Brain microvascular endothelial cell (primary cell): Measurements from ENCODE around the gene VWA2.

Experiments used
- DNase-seq: peaks from one replicate; pipeline ENCODE4 v3.0.0-alpha.2; 2020
- H3K27ac ChIP-seq: fragments of 250-450 bp; sonication (Bioruptor Pico); 2 replicates; pipeline ENCODE4 v1.5.1; 2020; ENCODE audit warnings: mild to moderate bottlenecking, moderate library complexity
- H3K27me3 ChIP-seq: fragments of 250-450 bp; sonication (Bioruptor Pico); replicated peaks from 2 replicates; pipeline ENCODE4 v1.5.1; 2020; ENCODE audit warnings: mild to moderate bottlenecking
- H3K36me3 ChIP-seq: fragments of 250-450 bp; sonication (Bioruptor Pico); replicated peaks from 2 replicates; pipeline ENCODE4 v1.5.1; 2020; ENCODE audit warnings: mild to moderate bottlenecking
- H3K4me3 ChIP-seq: 2 replicates; pipeline ENCODE4 v1.5.1; 2011; ENCODE audit warnings: low read depth, mild to moderate bottlenecking, control low read depth, low read length, moderate library complexity
- CTCF ChIP-seq: IDR thresholded peaks from 2 replicates; pipeline ENCODE4 v1.5.1; 2011; ENCODE audit warnings: low read depth, mild to moderate bottlenecking, moderate library complexity, low read length, control low read depth, inconsistent platforms; ENCODE audit errors: missing control alignments
- in situ Hi-C: cut with HindIII; loops from 2 replicates; pipeline ENCODE4 v1.10.0; 2017; ENCODE audit warnings: low sequenced_read_pairs, low pct_ligation_motif_present

VWA2 gene

DNA sequence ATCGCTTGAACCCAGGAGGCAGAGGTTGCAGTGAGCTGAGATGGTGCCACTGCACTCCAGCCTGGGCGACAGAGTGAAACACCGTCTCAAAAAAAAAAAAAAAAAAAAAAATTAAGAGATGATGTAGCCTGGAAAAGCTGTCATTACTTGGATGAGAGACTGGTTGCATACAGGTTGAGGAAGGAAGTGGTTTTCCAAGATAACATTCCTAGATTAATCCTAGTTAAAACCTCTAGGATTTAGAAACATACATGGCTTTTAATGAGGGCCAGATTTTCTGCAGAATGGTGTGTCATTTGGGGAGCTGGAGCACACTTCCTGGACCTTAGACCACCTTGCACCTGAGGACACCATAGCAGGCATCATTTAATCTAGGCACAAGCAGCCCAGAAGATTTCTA, 17.8 kb downstream of the VWA2 start:
- no peak for DNase-seq
- no peak for TF ChIP-seq CTCF
- H3K4me3 ChIP-seq, result no peak overlapping the region
- H3K27ac ChIP-seq, result no peak overlapping the region
- H3K27me3 ChIP-seq, result no peaks in the 10 kb centered on the region
- in situ Hi-C loops, result no loop called here
- no peaks in the 10 kb centered on the region for H3K36me3 ChIP-seq

DNA sequence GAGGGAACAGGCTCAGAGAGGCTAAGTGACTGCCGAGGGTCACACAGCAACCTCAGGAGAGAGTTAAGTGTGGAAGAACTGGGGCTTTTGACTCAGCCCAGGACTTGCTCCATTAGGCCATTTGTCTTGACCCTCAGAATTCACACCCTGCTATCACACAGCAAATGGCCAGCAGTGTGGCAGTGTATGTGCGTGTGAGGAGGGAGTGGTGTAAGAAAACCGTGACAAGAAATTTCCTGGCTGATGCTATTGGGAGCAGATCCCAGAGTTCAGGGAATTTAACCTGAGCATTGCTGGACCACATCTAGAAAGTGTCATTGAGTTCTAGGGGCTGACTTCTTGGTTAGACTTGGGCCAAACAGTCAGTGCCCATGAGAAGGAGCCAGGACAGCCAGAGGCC, 18.4 kb downstream of the VWA2 start:
- in situ Hi-C loops, result no loop called here
- Histone ChIP-seq H3K27me3 (no peaks in the 10 kb centered on the region), H3K36me3 (no peaks in the 10 kb centered on the region), H3K4me3 (no peak overlapping the region), H3K27ac (no peak overlapping the region)
- DNase-seq, result no peak
- no peak for TF ChIP-seq CTCF

DNA sequence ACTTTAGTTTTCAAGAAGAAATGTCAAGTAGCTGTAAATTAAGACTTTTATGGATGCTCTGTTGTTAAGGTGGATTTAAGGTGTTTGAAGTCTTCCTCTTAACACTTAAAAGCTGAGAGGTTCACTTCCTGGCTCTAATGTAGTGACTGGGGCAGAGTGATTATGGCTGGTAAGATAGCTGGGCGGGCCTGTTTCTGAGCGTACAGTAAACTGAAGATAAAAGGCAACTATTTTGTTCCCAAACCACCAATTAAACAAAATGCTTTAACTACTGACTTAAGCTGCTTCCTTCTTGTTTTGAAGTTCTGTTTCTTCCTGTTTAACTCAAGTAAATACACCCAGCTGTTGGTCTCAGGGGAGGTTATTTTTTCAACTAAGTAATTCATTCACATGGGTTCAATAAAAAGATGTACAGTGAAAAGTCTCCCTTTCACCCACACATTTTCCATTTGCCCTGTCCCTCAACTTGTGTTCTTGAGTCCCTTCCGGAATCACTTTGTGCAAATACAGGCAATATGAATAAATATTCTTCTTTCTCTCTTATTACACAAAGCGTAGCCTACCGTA, 19.3 kb downstream of the VWA2 start:
- in situ Hi-C loops, result no loop called here
- H3K27me3 ChIP-seq, result no peaks in the 10 kb centered on the region
- no peak for DNase-seq

DNA sequence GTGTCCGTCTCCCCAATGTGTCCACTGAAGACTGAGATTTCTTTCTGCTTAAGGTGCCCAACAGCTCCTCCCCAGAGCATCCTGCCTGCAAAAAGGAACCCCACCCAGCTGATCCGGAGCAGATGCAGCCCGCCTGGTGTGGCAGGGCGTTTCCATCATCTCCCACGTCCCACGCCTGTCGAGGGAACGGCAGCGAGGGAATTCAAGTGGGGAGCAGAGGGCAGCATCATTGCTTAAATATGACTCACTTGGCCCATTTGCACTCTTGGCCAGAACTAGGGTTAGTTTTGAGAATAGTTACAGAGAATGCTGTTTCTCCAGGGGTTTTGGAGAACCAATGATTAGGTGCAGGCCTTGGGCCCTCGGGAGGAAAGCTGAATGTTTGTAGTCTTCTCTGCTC, 20.8 kb downstream of the VWA2 start:
- no peak overlapping the region for H3K4me3 ChIP-seq
- no peak for TF ChIP-seq CTCF
- H3K27ac ChIP-seq, result no peak overlapping the region
- H3K27me3 ChIP-seq, result no peaks in the 10 kb centered on the region
- in situ Hi-C loops, result no loop called here
- no peaks in the 10 kb centered on the region for H3K36me3 ChIP-seq
- DNase-seq, result no peak

More for the DNA sequence above, 19.3 kb downstream of the VWA2 start:
- TF ChIP-seq CTCF, result no peak
- Histone ChIP-seq H3K27ac (no peak overlapping the region), H3K36me3 (no peaks in the 10 kb centered on the region), H3K4me3 (no peak overlapping the region)

- Histone ChIP-seq H3K27ac (no peak overlapping the region), H3K27me3 (no peaks in the 10 kb centered on the region), H3K36me3 (no peaks in the 10 kb centered on the region), H3K4me3 (no peak overlapping the region)
- in situ Hi-C loops, result no loop called here
- TF ChIP-seq CTCF, result no peak
- DNase-seq, result no peak
These were observed 21.3 kb downstream of the VWA2 start for GRCh38 chr10:114260366-114260765.

- DNase-seq, result peak; percentile 61
- in situ Hi-C loops, result no loop called here
- Histone ChIP-seq H3K4me3 (no peak overlapping the region), H3K27me3 (no peaks in the 10 kb centered on the region), H3K27ac (no peak overlapping the region), H3K36me3 (no peaks in the 10 kb centered on the region)
- no peak for TF ChIP-seq CTCF
These were observed 22.0 kb downstream of the VWA2 start for GRCh38 chr10:114261076-114261475.
